NOMO-1 treated with dmso at 0.1 percent for 144 hours (cell line): ENCODE results near the gene ZNF440.
"Not testable (repeated sequence)": the region's sequence is repeated elsewhere in the genome, so short reads cannot be mapped to it uniquely, and the experiment has no call there.

Experiments
- DNase-seq: peaks from one replicate; lab custom pipeline; 2025; ENCODE audit not compliant: unreplicated experiment; lab: John Stamatoyannopoulos, UW

The ZNF440 gene

DNA sequence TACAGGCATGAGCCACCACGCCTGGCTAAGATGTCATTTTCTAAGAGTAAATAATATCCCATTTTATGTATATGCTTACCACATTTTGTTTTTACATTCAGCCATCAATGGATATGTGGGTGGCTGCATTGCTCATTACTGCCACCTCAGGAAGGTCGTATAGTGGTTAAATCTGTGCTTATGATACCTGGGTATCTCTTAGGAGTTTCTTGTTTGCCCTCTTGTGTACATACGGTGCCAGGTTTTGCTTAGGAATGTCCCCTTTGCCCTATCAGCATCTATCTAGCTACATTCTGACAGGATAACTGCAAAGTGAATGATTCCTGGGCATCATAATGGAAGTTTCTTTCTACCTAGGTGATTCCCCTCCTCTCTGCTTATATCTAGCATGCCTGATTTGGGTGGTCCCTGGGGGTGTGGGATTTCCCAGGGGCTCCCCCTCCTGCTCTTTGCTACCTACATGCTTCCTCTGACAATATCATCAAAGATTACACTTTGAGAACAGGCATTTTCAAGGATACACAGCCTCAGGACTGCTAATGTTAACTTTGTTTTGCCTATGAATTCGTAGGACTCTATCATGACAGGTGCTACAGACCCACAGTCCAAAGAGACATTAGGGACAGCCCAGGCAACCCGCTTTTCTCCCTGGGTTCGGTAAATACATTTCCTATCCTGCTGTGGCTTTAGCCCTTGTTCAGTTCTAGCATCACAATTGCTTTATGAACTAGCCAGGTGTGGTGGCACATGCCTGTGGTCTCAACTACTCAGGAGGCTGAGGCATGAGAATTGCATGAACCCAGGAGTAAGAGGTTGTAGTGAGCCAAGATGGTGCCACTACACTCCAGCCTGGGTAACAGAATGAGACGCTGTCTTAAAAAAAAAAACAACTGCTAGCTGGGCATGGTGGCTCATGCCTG lies 15.1 kb downstream of the ZNF440 start:
- not testable (repeated sequence) for DNase-seq

DNA sequence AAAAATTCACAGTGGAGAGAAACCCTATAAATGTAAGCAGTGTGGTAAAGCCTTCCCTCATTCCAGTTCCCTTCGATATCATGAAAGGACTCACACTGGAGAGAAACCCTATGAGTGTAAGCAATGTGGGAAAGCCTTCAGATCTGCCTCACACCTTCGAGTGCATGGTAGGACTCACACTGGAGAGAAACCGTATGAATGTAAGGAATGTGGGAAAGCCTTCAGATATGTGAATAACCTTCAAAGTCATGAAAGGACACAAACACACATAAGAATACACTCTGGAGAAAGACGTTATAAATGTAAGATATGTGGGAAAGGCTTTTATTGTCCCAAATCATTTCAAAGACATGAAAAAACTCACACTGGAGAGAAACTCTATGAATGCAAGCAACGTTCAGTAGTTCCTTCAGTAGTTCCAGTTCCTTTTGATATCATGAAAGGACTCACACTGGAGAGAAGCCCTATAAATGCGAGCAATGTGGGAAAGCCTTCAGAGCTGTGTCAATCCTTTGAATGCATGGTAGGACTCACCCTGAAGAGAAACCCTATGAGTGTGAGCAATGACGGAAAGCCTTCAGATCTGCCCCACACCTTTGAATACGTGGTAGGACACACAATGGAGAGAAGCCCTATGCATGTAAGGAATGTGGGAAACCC lies 18.3 kb downstream of the ZNF440 start:
- DNase-seq = no peak

GRCh38 chr19:11833541-11833940 lies 19.5 kb downstream of the ZNF440 start:
- no peak for DNase-seq

DNA sequence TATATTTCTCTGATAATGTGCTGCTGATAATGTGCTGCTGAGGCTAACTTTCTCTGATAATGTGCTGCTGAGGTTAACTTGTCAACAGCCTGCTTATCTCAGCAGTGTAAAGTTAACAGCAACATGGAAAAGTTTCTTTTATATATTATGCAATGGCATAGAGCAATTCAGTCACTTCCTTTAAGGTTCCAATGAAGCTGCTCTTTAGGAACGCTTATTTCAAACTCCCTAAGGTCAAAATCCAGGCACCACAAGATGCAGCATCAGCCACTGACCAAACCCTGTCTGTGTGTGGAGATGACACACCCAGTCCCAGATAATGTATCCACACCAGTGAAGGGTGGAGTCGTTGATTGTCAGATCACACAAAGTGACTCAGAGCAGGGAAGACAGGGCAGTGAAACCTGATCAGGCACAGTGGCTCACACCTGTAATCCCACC lies 21.6 kb downstream of the ZNF440 start:
- DNase-seq = not testable (repeated sequence)

- DNase-seq = no peak
Measured at GRCh38 chr19:11843722-11844121, 29.6 kb downstream of the ZNF440 start.

- not testable (repeated sequence) for DNase-seq
Measured at GRCh38 chr19:11847615-11848014, 33.5 kb downstream of the ZNF440 start.

DNA sequence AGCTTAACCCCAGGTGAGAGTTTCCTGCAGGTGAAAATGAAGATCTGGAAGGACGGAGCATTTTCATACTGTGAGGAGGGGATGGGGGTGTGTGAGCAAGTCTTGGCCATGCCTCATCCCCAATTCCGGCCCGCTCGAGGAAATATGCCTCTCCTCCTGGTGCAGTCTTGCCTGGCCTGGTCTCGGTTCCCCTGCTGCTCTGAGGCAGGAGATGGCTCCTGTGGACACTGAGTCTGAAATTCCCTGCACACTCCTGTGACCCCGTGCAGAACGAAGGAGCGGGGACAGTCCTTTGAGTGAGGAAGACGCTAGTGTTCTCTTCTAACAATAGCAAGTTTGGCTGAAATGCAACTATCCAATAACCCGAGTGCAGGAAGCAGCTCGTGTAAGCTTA lies 34.1 kb downstream of the ZNF440 start:
- no peak for DNase-seq

GRCh38 chr19:11848594-11849469 lies 34.8 kb downstream of the ZNF440 start, which contains the start of gene ZNF439:
TSS of gene ZNF439 (plus strand) at chr19:11848726. CDS start at chr19:11848868, 142 bp downstream.
- DNase-seq = peak; percentile 8

GRCh38 chr19:11850289-11850688 lies 36.2 kb downstream of the ZNF440 start:
- not testable (repeated sequence) for DNase-seq

DNA sequence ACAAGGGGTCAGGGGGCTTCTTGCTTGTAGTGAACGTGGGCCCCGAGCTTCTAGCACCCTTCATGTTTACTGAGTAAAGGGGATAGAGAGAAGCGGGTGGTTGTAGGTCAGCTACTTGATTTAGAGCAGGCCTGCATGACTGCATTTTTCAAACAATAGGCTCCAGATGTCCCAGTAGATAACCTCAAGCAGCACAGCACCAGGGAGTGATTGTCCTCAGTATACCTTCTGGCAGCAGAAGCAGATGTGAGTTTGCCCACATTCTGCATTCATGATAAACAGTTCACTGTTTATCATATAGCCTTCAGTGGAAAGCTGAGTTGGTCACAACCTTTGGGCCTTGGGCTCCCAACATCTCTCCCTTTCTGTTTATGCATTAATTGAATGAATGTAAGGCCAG lies 39.3 kb downstream of the ZNF440 start:
- no peak for DNase-seq

- DNase-seq = no peak
Measured at GRCh38 chr19:11856596-11857250, 42.6 kb downstream of the ZNF440 start.

DNA sequence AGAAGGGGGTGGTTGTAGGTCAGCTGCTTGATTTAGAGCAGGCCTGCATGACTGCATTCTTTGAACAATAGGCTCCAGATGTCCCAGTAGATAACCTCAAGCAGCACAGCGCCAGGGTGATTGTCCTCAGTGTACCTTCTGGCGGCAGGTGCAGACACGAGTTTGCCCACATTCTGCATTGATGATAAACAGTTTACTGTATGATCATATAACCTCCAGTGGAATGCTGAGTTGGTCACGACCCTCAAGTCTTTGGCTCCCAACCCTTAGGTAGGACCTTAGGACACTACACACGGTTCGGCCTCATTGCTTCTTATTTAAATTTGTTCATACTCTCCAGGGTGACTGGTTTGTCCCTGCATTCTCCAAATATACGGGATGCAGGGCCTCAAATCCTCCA lies 46.6 kb downstream of the ZNF440 start:
- no peak for DNase-seq

- DNase-seq = peak; percentile 3
Measured at GRCh38 chr19:11861301-11861700, 47.2 kb downstream of the ZNF440 start.

DNA sequence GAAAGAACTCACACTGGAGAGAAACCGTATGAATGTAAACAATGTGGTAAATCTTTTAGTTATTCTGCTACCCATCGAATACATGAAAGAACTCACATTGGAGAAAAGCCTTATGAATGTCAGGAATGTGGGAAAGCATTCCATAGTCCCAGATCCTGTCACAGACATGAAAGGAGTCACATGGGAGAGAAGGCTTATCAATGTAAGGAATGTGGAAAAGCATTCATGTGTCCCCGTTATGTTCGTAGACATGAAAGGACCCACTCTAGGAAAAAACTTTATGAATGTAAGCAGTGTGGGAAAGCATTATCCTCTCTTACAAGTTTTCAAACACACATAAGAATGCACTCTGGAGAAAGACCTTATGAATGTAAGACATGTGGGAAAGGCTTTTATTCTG lies 53.7 kb downstream of the ZNF440 start:
- DNase-seq = not testable (repeated sequence)

DNA sequence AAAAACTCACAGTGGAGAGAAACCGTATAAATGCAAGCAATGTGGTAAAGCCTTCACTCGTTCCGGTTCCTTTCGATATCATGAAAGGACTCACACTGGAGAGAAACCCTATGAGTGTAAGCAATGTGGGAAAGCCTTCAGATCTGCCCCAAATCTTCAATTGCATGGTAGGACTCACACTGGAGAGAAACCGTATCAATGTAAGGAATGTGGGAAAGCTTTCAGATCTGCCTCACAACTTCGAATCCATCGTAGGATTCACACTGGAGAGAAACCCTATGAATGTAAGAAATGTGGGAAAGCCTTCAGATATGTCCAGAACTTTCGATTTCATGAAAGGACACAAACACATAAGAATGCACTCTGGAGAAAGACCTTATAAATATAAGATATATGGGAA lies 54.1 kb downstream of the ZNF440 start:
- no peak for DNase-seq

DNA sequence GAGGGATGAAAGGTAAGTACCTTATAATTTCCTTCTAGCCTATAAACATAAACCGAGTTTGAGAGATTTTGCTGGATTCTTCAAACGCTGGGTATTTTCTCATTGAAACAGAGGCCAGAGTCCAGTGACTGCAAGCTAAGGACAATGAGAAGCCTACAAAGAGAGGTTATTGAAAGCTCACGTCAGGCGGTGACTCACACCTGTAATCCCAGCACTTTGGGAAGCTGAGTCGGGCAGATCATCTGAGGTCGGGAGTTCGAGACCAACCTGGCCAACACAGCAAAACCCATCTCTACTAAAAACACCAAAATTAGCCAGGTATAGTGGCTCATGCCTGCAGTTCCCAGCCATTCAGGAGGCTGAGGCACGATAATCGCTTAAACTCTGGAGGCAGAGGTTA lies 58.6 kb downstream of the ZNF440 start:
- DNase-seq = no peak

DNA sequence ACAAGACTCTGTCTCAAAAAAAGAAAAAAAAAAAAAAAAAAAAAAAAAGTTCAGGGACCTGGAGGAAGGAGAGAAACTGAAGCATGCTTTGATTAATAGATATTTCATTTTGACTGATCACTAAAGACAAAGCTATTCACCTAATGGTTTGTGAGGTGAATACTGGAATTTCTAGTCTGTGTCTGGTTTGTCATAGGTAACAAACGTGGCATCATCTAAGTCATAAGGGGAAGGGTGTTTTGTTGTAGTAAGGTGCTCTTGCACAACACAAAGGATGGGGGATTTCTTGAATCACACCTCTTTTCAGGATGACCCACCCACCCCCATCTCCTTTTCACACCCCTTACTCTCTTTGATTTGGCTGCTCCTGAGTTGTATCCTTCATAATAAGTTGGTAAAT lies 59.7 kb downstream of the ZNF440 start:
- no peak for DNase-seq

- not testable (repeated sequence) for DNase-seq
Measured at GRCh38 chr19:11879687-11880266, 65.7 kb downstream of the ZNF440 start.

GRCh38 chr19:11880598-11880997 lies 66.5 kb downstream of the ZNF440 start:
- no peak for DNase-seq

DNA sequence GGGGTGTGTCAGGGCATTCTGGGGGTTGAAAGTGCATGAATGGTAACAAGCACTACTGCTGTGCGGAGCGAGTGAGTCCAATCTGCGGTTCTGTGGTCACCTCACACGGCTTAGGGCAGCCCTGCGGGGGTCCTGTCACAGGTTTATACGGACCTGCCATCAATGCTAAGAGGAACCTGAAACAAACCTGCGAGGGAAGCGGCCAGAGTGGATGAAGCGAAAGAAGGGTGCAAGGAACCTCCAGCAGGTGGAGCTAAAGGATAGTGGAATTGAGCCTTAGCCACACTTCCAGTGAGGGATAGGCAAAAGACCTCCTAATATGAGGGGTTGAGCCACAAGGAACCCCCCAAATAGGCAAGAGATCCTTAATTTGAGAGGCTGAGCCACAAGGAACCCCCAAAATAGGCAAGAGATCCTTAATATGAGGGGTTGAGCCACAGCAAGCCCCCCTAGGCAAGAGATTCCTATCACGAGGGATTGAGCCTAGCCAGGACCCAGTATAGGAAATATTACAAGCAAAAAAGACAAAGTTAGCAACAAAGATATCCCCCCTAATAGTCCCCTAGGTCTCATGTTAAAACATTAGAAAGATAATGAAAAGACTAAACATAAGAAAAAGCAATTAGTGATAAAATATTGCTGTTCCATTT lies 67.2 kb downstream of the ZNF440 start:
- peak; percentile 62 for DNase-seq
